Osteocyte (in vitro differentiated cells): ENCODE data around the gene COMP. TPM values are rescaled to one million over a fixed set of nuclear protein-coding genes. Genes with fewer than 3 reads are reported as not detected.

Experiments
- DNase-seq: peaks from one replicate; pipeline ENCODE4 v3.0.0; 2021; ENCODE audit warnings: mixed read lengths; ENCODE audit not compliant: unreplicated experiment; ENCODE audit errors: extremely low spot score
- H3K27ac Mint-ChIP-seq: one replicate; pipeline ENCODE4 v1.8.0; 2021; ENCODE audit warnings: mild to moderate bottlenecking, mixed read lengths; ENCODE audit not compliant: unreplicated experiment
- H3K27me3 Mint-ChIP-seq: one replicate; pipeline ENCODE4 v1.8.0; 2021; ENCODE audit warnings: mixed read lengths; ENCODE audit not compliant: unreplicated experiment
- H3K36me3 Mint-ChIP-seq: one replicate; pipeline ENCODE4 v1.8.0; 2021; ENCODE audit warnings: mixed read lengths; ENCODE audit not compliant: unreplicated experiment
- H3K4me1 Mint-ChIP-seq: one replicate; pipeline ENCODE4 v1.8.0; 2021; ENCODE audit warnings: mixed read lengths; ENCODE audit not compliant: unreplicated experiment
- H3K4me3 Mint-ChIP-seq: one replicate; pipeline ENCODE4 v1.8.0; 2021; ENCODE audit warnings: mild to moderate bottlenecking, moderate library complexity, mixed read lengths; ENCODE audit not compliant: unreplicated experiment
- H3K9me3 Mint-ChIP-seq: one replicate; pipeline ENCODE4 v1.8.0; 2021; ENCODE audit warnings: mixed read lengths; ENCODE audit not compliant: unreplicated experiment
- total RNA-seq: library from RNA; stranded (reverse); gene quantifications from 2 replicates; pipeline ENCODE4 v1.2.1, GENCODE V29; 2021
- TF ChIP-seq, protein P1 (sequence below): fragments of 200-600 bp; sonication (generic); IDR thresholded peaks from 2 replicates; pipeline ENCODE4 v1.5.0; 2021; ENCODE audit warnings: antibody characterized with exemption, mild to moderate bottlenecking, moderate library complexity

Gene COMP
- total RNA-seq, 1 donor from 2014 or later = 0.13 TPM

- no peak for DNase-seq
- H3K36me3 Mint-ChIP-seq = no peaks in the 10 kb centered on the region
- H3K27me3 Mint-ChIP-seq = peaks cover 39% of the 10 kb centered on the region
- H3K9me3 Mint-ChIP-seq = no peaks in the 10 kb centered on the region
- H3K4me3 Mint-ChIP-seq = no peak overlapping the region
- H3K27ac Mint-ChIP-seq = no peak overlapping the region
- peaks cover 7% of the 10 kb centered on the region for H3K4me1 Mint-ChIP-seq
- TF ChIP-seq, protein P1, sequence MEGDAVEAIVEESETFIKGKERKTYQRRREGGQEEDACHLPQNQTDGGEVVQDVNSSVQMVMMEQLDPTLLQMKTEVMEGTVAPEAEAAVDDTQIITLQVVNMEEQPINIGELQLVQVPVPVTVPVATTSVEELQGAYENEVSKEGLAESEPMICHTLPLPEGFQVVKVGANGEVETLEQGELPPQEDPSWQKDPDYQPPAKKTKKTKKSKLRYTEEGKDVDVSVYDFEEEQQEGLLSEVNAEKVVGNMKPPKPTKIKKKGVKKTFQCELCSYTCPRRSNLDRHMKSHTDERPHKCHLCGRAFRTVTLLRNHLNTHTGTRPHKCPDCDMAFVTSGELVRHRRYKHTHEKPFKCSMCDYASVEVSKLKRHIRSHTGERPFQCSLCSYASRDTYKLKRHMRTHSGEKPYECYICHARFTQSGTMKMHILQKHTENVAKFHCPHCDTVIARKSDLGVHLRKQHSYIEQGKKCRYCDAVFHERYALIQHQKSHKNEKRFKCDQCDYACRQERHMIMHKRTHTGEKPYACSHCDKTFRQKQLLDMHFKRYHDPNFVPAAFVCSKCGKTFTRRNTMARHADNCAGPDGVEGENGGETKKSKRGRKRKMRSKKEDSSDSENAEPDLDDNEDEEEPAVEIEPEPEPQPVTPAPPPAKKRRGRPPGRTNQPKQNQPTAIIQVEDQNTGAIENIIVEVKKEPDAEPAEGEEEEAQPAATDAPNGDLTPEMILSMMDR = no peak
Observed at GRCh38 chr19:18783958-18784785, 6.9 kb downstream of the COMP start.

GRCh38 chr19:18782559-18783225, 8.4 kb downstream of the COMP start:
- H3K36me3 Mint-ChIP-seq = no peaks in the 10 kb centered on the region
- H3K27ac Mint-ChIP-seq = no peak overlapping the region
- H3K4me1 Mint-ChIP-seq = peaks cover 6% of the 10 kb centered on the region
- H3K4me3 Mint-ChIP-seq = no peak overlapping the region
- H3K27me3 Mint-ChIP-seq = peaks cover 28% of the 10 kb centered on the region
- no peak for DNase-seq
- no peaks in the 10 kb centered on the region for H3K9me3 Mint-ChIP-seq
- TF ChIP-seq, protein P1 = no peak

DNA sequence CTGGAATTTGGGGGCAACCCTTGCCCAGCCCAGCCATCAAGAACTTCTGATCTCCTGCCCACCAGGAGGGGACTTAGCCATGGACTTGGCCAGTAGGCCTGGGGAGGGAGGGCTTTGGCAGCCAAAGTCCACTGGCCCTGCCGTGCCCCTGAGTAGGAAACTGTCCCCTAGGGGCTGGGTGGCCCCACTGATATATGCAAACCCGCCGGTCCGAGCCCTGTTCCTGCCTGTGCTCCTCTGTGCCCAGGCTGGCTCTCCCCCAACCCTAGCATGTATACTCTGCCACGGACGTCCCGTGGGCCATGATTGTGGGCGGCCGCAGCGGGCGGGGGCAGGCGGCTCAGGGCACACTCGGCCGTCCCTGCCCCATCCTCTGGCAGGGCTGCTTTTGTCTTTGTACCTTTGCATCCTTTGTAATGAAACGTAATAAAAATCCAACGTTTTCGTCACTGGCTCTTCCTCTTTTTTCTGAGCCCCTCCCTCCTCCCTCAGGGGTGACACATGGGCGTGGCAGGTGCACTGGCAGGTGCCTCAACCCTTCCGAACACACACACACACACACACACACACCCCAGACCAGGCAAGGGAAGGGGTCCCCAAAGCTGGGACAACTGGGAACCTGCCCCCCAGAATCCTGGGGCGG, 9.1 kb downstream of the COMP start:
- Mint-ChIP-seq H3K9me3 (no peaks in the 10 kb centered on the region), H3K4me1 (peaks cover 4% of the 10 kb centered on the region), H3K36me3 (no peaks in the 10 kb centered on the region), H3K27ac (no peak overlapping the region), H3K4me3 (no peak overlapping the region), H3K27me3 (peaks cover 21% of the 10 kb centered on the region)
- DNase-seq = no peak
- TF ChIP-seq, protein P1 = no peak

GRCh38 chr19:18781047-18781600, 10.0 kb downstream of the COMP start:
- Mint-ChIP-seq H3K9me3 (no peaks in the 10 kb centered on the region), H3K4me1 (peaks cover 7% of the 10 kb centered on the region), H3K27me3 (peaks cover 12% of the 10 kb centered on the region), H3K4me3 (no peak overlapping the region), H3K36me3 (no peaks in the 10 kb centered on the region), H3K27ac (no peak overlapping the region)
- no peak for DNase-seq
- TF ChIP-seq, protein P1 = no peak
